WTC11 (cell line): ENCODE results near the gene RNF145. TPM values are rescaled to one million over a fixed set of nuclear protein-coding genes. Genes with fewer than 3 reads are reported as not detected.

ENCODE experiments used
- ATAC-seq: fragments of 200-7000 bp; cut with Tn5 transposase; 2 replicates; pipeline ENCODE4 v1.10.0; 2021; ENCODE audit warnings: mild to moderate bottlenecking, moderate library complexity
- CTCF ChIA-PET: fragments of 300-600 bp; sonication (Branson Sonifier 250); formaldehyde crosslinking; loops from one replicate; lab custom pipeline; 2021; ENCODE audit warnings: antibody characterized with exemption; lab: Charles Lee
- POLR2A ChIA-PET: fragments of 350-600 bp; sonication (Branson Sonifier 250); formaldehyde crosslinking; loops from one replicate; lab custom pipeline; 2021; ENCODE audit warnings: antibody characterized with exemption; lab: Charles Lee
- DNase-seq: peaks from one replicate; pipeline ENCODE4 v3.0.0; 2021; ENCODE audit warnings: low spot score
- H3K27ac Mint-ChIP-seq: 2 replicates; pipeline ENCODE4 v1.8.0; 2021; ENCODE audit warnings: mixed read lengths
- H3K27me3 Mint-ChIP-seq: 2 replicates; pipeline ENCODE4 v1.8.0; 2021; ENCODE audit warnings: low read depth, mild to moderate bottlenecking, moderate library complexity, mixed read lengths
- H3K36me3 Mint-ChIP-seq: 2 replicates; pipeline ENCODE4 v1.8.0; 2021; ENCODE audit warnings: mixed read lengths
- H3K4me1 Mint-ChIP-seq: 2 replicates; pipeline ENCODE4 v1.8.0; 2022; ENCODE audit warnings: mixed read lengths
- H3K4me3 Mint-ChIP-seq: 2 replicates; pipeline ENCODE4 v1.8.0; 2021; ENCODE audit warnings: mild to moderate bottlenecking, moderate library complexity, mixed read lengths
- H3K9me3 Mint-ChIP-seq: 2 replicates; pipeline ENCODE4 v1.8.0; 2021; ENCODE audit warnings: mixed read lengths
- GABPB1 ChIP-seq: sonication (generic); formaldehyde crosslinking; IDR thresholded peaks from 2 replicates; pipeline ENCODE4 v1.8.1; 2023; ENCODE audit warnings: mild to moderate bottlenecking, missing genetic modification reagents
- HMGA2 ChIP-seq: fragments of 250-450 bp; sonication (Bioruptor Pico); IDR thresholded peaks from 2 replicates; pipeline ENCODE4 v1.4.0; 2021; ENCODE audit warnings: mild to moderate bottlenecking, moderate library complexity
- MXD4 ChIP-seq: fragments of 250-450 bp; sonication (Bioruptor Pico); IDR thresholded peaks from 2 replicates; pipeline ENCODE4 v1.8.0; 2021; ENCODE audit warnings: mild to moderate bottlenecking, moderate library complexity, borderline replicate concordance
- NR1H2 ChIP-seq: sonication (generic); formaldehyde crosslinking; IDR thresholded peaks from 2 replicates; pipeline ENCODE4 v1.9.0; 2021; ENCODE audit warnings: mild to moderate bottlenecking, moderate library complexity, missing genetic modification reagents
- OVOL2 ChIP-seq: fragments of 250-450 bp; sonication (Bioruptor Pico); IDR thresholded peaks from 2 replicates; pipeline ENCODE4 v1.9.0; 2021; ENCODE audit warnings: mild to moderate bottlenecking, borderline replicate concordance
- PRRX2 ChIP-seq: fragments of 250-450 bp; sonication (Bioruptor Pico); IDR thresholded peaks from 2 replicates; pipeline ENCODE4 v1.8.0; 2021; ENCODE audit warnings: mild to moderate bottlenecking
- RELA ChIP-seq: sonication (generic); formaldehyde crosslinking; IDR thresholded peaks from 2 replicates; pipeline ENCODE4 v1.8.1; 2022; ENCODE audit warnings: missing genetic modification reagents, mild to moderate bottlenecking, borderline replicate concordance
- TEAD1 ChIP-seq: sonication (generic); formaldehyde crosslinking; IDR thresholded peaks from 2 replicates; pipeline ENCODE4 v1.8.0; 2022; ENCODE audit warnings: mild to moderate bottlenecking, missing genetic modification reagents
- ZNF263 ChIP-seq: sonication (generic); formaldehyde crosslinking; IDR thresholded peaks from 2 replicates; pipeline ENCODE4 v1.8.1; 2022; ENCODE audit warnings: low read depth, mild to moderate bottlenecking, moderate library complexity, missing genetic modification reagents
- ZNF396 ChIP-seq: fragments of 250-450 bp; sonication (Bioruptor Pico); IDR thresholded peaks from 2 replicates; pipeline ENCODE4 v1.8.0; 2021; ENCODE audit warnings: mild to moderate bottlenecking, moderate library complexity, borderline replicate concordance
- ZNF416 ChIP-seq: fragments of 250-450 bp; sonication (Bioruptor Pico); IDR thresholded peaks from 2 replicates; pipeline ENCODE4 v1.9.0; 2021; ENCODE audit warnings: mild to moderate bottlenecking, inconsistent platforms
- total RNA-seq: library from RNA; stranded (reverse); gene quantifications from 3 replicates; pipeline ENCODE4 v1.2.3, GENCODE V29; 2021
- TF ChIP-seq, protein P1 (sequence below): fragments of 250-450 bp; sonication (Bioruptor Pico); IDR thresholded peaks from 2 replicates; pipeline ENCODE4 v1.9.0; 2021; ENCODE audit warnings: mild to moderate bottlenecking, borderline replicate concordance
- TF ChIP-seq, protein P2 (sequence below): fragments of 250-450 bp; sonication (Bioruptor Pico); IDR thresholded peaks from 2 replicates; pipeline ENCODE4 v1.9.0; 2021; ENCODE audit warnings: mild to moderate bottlenecking
- TF ChIP-seq, protein P3 (sequence below): sonication (generic); formaldehyde crosslinking; IDR thresholded peaks from 2 replicates; pipeline ENCODE4 v1.8.1; 2022; ENCODE audit warnings: missing genetic modification reagents, borderline replicate concordance
- TF ChIP-seq, protein P4 (sequence below): fragments of 250-450 bp; sonication (Bioruptor Pico); IDR thresholded peaks from 2 replicates; pipeline ENCODE4 v1.9.0; 2021; ENCODE audit warnings: moderate library complexity, mild to moderate bottlenecking, inconsistent platforms, borderline replicate concordance
- TF ChIP-seq, protein P5 (sequence below): fragments of 250-450 bp; sonication (Bioruptor Pico); conservative IDR thresholded peaks from 2 replicates; pipeline ENCODE4 v1.9.0; 2021; ENCODE audit warnings: mild to moderate bottlenecking
- TF ChIP-seq, protein P6 (sequence below): sonication (generic); formaldehyde crosslinking; IDR thresholded peaks from 2 replicates; pipeline ENCODE4 v1.8.1; 2023; ENCODE audit warnings: mild to moderate bottlenecking, missing genetic modification reagents

The RNF145 gene
- total RNA-seq, 1 experiment from 2014 or later = 76.8 TPM

DNA sequence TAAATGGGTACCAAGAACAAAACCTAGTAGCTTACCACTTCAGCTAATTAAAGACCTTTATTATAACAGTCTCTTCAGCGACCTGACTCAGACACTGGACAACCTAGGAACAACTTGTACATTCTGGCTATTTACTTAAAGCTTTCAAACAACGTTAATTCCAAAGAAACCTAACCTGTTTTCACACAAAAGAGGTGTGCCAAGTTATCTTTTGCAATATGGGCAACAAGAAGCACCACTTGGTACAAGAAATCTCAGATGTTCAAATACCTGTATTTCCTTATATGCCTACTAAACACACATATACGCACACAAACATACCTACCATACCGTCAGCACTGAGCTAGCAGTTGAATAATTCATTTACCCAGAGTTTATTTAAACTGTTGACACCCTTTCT lies 23.0 kb downstream of the RNF145 start (continued):
- TF ChIP-seq TEAD1 (CRISPR knock-in tag) = no peak
- TF ChIP-seq HMGA2 (CRISPR knock-in tag) = no peak
- TF ChIP-seq MXD4 = no peak

DNA sequence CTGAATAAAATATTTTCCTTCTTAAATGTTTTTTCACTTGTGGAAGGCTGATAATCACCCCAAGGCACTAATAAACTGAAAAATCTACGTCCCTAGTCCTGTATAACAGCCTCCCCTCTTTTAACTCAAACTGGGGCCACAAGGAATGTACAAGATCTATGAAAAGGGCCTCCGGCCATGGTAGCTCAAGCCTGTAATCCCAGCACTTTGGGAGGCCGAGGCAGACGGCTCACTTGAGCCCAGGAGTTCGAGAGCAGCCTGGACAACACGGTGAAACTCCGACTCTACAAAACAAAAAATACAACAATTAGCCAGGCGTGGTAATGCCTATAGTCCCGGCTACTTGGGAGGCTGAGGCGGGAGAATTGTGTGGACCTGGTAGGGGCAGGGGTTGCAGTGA lies 23.6 kb downstream of the RNF145 start:
- Mint-ChIP-seq H3K4me1 (peaks cover 4% of the 10 kb centered on the region; the same call in 1 of the 2 replicates), H3K27ac (no peak overlapping the region), H3K27me3 (no peaks in the 10 kb centered on the region), H3K36me3 (peaks cover 18% of the 10 kb centered on the region), H3K4me3 (no peak overlapping the region), H3K9me3 (no peaks in the 10 kb centered on the region)
- TF ChIP-seq NR1H2 (CRISPR knock-in tag) (no peak), OVOL2 (CRISPR knock-in tag) (no peak), ZNF396 (CRISPR knock-in tag) (no peak), PRRX2 (CRISPR knock-in tag) (no peak)
- TF ChIP-seq, protein P1, sequence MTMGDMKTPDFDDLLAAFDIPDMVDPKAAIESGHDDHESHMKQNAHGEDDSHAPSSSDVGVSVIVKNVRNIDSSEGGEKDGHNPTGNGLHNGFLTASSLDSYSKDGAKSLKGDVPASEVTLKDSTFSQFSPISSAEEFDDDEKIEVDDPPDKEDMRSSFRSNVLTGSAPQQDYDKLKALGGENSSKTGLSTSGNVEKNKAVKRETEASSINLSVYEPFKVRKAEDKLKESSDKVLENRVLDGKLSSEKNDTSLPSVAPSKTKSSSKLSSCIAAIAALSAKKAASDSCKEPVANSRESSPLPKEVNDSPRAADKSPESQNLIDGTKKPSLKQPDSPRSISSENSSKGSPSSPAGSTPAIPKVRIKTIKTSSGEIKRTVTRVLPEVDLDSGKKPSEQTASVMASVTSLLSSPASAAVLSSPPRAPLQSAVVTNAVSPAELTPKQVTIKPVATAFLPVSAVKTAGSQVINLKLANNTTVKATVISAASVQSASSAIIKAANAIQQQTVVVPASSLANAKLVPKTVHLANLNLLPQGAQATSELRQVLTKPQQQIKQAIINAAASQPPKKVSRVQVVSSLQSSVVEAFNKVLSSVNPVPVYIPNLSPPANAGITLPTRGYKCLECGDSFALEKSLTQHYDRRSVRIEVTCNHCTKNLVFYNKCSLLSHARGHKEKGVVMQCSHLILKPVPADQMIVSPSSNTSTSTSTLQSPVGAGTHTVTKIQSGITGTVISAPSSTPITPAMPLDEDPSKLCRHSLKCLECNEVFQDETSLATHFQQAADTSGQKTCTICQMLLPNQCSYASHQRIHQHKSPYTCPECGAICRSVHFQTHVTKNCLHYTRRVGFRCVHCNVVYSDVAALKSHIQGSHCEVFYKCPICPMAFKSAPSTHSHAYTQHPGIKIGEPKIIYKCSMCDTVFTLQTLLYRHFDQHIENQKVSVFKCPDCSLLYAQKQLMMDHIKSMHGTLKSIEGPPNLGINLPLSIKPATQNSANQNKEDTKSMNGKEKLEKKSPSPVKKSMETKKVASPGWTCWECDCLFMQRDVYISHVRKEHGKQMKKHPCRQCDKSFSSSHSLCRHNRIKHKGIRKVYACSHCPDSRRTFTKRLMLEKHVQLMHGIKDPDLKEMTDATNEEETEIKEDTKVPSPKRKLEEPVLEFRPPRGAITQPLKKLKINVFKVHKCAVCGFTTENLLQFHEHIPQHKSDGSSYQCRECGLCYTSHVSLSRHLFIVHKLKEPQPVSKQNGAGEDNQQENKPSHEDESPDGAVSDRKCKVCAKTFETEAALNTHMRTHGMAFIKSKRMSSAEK = no peak
- TF ChIP-seq, protein P2, sequence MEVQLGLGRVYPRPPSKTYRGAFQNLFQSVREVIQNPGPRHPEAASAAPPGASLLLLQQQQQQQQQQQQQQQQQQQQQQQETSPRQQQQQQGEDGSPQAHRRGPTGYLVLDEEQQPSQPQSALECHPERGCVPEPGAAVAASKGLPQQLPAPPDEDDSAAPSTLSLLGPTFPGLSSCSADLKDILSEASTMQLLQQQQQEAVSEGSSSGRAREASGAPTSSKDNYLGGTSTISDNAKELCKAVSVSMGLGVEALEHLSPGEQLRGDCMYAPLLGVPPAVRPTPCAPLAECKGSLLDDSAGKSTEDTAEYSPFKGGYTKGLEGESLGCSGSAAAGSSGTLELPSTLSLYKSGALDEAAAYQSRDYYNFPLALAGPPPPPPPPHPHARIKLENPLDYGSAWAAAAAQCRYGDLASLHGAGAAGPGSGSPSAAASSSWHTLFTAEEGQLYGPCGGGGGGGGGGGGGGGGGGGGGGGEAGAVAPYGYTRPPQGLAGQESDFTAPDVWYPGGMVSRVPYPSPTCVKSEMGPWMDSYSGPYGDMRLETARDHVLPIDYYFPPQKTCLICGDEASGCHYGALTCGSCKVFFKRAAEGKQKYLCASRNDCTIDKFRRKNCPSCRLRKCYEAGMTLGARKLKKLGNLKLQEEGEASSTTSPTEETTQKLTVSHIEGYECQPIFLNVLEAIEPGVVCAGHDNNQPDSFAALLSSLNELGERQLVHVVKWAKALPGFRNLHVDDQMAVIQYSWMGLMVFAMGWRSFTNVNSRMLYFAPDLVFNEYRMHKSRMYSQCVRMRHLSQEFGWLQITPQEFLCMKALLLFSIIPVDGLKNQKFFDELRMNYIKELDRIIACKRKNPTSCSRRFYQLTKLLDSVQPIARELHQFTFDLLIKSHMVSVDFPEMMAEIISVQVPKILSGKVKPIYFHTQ = no peak
- TF ChIP-seq, protein P3, sequence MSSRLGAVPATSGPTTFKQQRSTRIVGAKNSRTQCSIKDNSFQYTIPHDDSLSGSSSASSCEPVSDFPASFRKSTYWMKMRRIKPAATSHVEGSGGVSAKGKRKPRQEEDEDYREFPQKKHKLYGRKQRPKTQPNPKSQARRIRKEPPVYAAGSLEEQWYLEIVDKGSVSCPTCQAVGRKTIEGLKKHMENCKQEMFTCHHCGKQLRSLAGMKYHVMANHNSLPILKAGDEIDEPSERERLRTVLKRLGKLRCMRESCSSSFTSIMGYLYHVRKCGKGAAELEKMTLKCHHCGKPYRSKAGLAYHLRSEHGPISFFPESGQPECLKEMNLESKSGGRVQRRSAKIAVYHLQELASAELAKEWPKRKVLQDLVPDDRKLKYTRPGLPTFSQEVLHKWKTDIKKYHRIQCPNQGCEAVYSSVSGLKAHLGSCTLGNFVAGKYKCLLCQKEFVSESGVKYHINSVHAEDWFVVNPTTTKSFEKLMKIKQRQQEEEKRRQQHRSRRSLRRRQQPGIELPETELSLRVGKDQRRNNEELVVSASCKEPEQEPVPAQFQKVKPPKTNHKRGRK = no peak
- no peak for ATAC-seq
- DNase-seq = no peak
- ChIA-PET CTCF (interaction anchor here (2.6 kb wide), 1 partner anchor 29 kb away, joined by 7 read pairs; no protein-coding TSS in a partner anchor), POLR2A (no interaction called here)

DNA sequence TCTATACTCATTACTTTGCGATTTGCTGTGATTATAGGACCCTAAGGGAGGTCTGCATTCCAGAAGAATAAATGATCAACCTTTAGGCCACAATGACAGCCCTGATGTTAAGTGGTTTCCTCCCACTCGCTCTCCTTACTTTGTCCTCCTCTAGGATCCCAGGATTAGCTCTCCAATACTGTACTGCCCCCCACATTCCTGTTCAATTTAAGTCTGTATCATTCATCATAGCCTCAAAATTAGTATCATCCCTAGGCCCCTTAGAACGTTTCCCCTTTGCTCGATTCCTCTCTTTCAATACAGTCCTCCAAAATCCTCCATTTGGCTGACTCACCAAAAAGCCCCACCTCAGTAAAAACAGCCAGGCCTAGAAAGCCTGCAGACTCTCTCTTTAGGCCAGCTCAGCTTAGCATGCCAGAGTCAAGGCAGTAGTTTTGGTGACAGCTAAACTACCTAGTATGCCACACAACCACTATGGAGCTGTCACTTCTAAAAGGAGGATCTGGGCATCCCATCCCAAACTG lies 24.4 kb downstream of the RNF145 start:
- DNase-seq (no peak), ATAC-seq (peak; percentile 48)
- ChIA-PET CTCF (interaction anchor here (2.6 kb wide), 1 partner anchor 28 kb away, joined by 7 read pairs; no protein-coding TSS in a partner anchor), POLR2A (no interaction called here)
- Mint-ChIP-seq H3K4me3 (no peak overlapping the region), H3K27me3 (no peaks in the 10 kb centered on the region), H3K27ac (no peak overlapping the region; the same call in 1 of the 2 replicates), H3K36me3 (peaks cover 16% of the 10 kb centered on the region), H3K4me1 (peaks cover 4% of the 10 kb centered on the region; the same call in 1 of the 2 replicates), H3K9me3 (no peaks in the 10 kb centered on the region)
- TF ChIP-seq GABPB1 (CRISPR knock-in tag) = no peak

DNA sequence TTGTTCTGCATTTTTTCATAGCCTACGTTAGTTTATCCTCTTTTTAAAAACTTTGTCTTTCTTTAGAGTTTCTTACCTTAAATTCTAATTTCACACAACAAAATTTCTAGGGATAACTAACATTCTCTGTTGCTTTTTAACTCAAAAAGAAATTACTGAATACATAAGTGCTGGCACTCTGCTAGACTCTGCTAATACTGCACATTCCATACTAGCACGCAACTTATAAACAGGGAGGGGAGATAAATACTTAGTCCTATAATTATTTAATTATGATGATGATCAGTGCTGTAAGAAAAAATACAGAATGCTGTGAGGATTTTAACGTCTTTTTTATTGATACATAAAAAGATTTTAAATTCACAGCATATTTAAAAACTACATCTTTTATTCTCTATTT lies 25.1 kb downstream of the RNF145 start:
- POLR2A ChIA-PET = no interaction called here
- H3K27me3 Mint-ChIP-seq = no peaks in the 10 kb centered on the region
- no peak overlapping the region for H3K4me3 Mint-ChIP-seq
- no peak overlapping the region for H3K27ac Mint-ChIP-seq
- H3K36me3 Mint-ChIP-seq = peaks cover 10% of the 10 kb centered on the region
- ATAC-seq (no peak), DNase-seq (no peak)
- CTCF ChIA-PET = interaction anchor here (2.6 kb wide), 1 partner anchor 27 kb away, joined by 7 read pairs; no protein-coding TSS in a partner anchor
- peaks cover 4% of the 10 kb centered on the region; the same call in 1 of the 2 replicates for H3K4me1 Mint-ChIP-seq
- H3K9me3 Mint-ChIP-seq = no peaks in the 10 kb centered on the region
- TF ChIP-seq, protein P4, sequence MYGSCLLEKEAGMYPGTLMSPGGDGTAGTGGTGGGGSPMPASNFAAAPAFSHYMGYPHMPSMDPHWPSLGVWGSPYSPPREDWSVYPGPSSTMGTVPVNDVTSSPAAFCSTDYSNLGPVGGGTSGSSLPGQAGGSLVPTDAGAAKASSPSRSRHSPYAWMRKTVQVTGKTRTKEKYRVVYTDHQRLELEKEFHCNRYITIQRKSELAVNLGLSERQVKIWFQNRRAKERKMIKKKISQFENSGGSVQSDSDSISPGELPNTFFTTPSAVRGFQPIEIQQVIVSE (CRISPR knock-in tag) = no peak
- TF ChIP-seq ZNF263 = no peak
- TF ChIP-seq ZNF416 (CRISPR knock-in tag) = no peak
- TF ChIP-seq, protein P5, sequence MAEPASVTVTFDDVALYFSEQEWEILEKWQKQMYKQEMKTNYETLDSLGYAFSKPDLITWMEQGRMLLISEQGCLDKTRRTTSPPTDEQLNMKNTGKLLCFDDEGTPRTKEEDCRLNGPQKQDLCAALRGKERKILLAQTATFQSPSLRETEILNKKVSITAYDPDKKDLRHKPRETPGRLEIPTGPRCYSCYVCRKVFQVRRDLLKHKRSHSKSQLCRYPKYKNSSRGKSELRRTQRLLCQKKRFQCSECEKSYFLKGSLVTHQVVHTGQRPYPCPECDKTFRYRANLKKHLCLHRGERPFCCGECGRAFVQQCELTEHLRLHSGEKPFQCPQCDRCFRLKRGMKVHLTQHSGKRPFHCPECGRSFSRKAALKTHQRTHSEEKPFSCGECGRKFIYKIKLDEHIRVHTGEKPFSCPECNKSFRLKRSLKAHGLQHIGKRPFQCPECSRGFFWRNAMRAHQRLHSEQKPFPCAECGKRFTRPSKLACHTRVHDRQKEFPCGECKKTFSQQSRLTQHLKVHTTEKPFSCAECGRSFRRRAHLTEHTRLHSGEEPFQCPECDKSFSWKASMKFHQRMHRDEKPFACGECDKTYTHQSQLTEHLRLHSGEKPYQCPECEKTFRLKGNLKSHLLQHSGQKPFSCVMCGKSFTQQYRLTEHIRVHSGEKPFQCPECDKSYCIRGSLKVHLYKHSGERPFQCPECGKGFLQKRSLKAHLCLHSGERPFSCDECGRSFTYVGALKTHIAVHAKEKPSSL (CRISPR knock-in tag) = no peak
- TF ChIP-seq, protein P6, sequence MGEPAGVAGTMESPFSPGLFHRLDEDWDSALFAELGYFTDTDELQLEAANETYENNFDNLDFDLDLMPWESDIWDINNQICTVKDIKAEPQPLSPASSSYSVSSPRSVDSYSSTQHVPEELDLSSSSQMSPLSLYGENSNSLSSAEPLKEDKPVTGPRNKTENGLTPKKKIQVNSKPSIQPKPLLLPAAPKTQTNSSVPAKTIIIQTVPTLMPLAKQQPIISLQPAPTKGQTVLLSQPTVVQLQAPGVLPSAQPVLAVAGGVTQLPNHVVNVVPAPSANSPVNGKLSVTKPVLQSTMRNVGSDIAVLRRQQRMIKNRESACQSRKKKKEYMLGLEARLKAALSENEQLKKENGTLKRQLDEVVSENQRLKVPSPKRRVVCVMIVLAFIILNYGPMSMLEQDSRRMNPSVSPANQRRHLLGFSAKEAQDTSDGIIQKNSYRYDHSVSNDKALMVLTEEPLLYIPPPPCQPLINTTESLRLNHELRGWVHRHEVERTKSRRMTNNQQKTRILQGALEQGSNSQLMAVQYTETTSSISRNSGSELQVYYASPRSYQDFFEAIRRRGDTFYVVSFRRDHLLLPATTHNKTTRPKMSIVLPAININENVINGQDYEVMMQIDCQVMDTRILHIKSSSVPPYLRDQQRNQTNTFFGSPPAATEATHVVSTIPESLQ (CRISPR knock-in tag) = no peak
- TF ChIP-seq RELA = no peak
